Muscle of leg (tissue), 11 donors: ENCODE data around the gene PTPRG. TPM values are rescaled to one million over a fixed set of nuclear protein-coding genes. Genes with fewer than 3 reads are reported as not detected.
A peak's percentile ranks its signal among the peaks of the same experiment; 100 is the strongest.

Experiments
- DNase-seq: peaks from one replicate; pipeline ENCODE4 v3.0.0; 2013
- H3K27ac ChIP-seq: one replicate; pipeline ENCODE4 v1.5.1; 2013; ENCODE audit warnings: mild to moderate bottlenecking, low read length, control low read depth
- H3K27me3 ChIP-seq: one replicate; pipeline ENCODE4 v1.6.1; 2013; ENCODE audit warnings: low read length; ENCODE audit not compliant: control insufficient read depth, insufficient read depth
- H3K36me3 ChIP-seq: one replicate; pipeline ENCODE4 v1.6.1; 2013; ENCODE audit warnings: low read length; ENCODE audit not compliant: control insufficient read depth, insufficient read depth
- H3K4me1 ChIP-seq: one replicate; pipeline ENCODE4 v1.6.1; 2013; ENCODE audit warnings: low read length; ENCODE audit not compliant: control insufficient read depth, insufficient read depth
- H3K4me3 ChIP-seq: one replicate; pipeline ENCODE4 v1.5.1; 2013; ENCODE audit warnings: low read length, control low read depth
- H3K9me3 ChIP-seq: replicated peaks from 2 replicates; pipeline ENCODE4 v1.6.1; 2013; ENCODE audit warnings: low read depth, low read length; ENCODE audit not compliant: control insufficient read depth
- WGBS: methylation state at CpG from one replicate; pipeline ENCODE4 v1.1.5; 2013; ENCODE audit warnings: missing lambda C conversion rate; ENCODE audit not compliant: insufficient coverage; 5-methylcytosine and 5-hydroxymethylcytosine counted together
- polyA plus RNA-seq, 8 donors: library from polyadenylated mRNA; unstranded; fragments of 120-200 nt; gene quantifications; one replicate each; pipeline versions ENCODE4 v1.2.1 to v1.2.3, GENCODE V29; 2013; ENCODE audit warnings: inconsistent platforms in 1 of 8, low replicate concordance in 1 of 8; ENCODE audit not compliant: insufficient read length in 8 of 8, insufficient read depth in 1 of 8
- total RNA-seq: library from RNA; stranded (reverse); fragments of 120-200 nt; gene quantifications from one replicate; pipeline ENCODE4 v1.2.4, GENCODE V29; 2013

Gene PTPRG
- total and polyA plus RNA-seq, 9 donors = 15.7 to 45.7 (median 30.8) TPM

DNA sequence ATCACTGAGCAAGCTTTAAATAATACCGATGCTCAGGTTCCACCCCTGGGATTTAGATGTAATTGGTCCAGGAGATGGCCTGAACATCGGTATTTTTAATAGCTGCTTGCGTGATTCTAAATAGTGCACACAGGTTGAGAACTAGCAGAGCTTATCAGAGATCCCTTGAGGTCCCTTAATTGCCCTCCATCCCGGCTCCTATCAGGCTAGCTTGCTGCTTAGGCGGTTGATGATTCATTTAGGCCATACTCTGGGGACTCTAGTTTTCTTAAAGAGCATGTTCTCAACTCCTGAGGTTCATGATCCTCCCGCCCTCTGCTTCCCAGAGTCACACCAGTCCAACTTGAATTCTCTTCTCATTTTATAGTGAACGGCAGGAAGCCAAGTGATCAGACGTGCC is 531.7 kb downstream of the PTPRG start:
- H3K4me1 ChIP-seq = no peaks in the 10 kb centered on the region
- no peak overlapping the region for H3K27ac ChIP-seq
- no peak overlapping the region for H3K4me3 ChIP-seq
- no peaks in the 10 kb centered on the region for H3K9me3 ChIP-seq
- no peaks in the 10 kb centered on the region for H3K36me3 ChIP-seq
- WGBS = 91% methylated on average over 2 of the region's 8 CpGs
- no peaks in the 10 kb centered on the region for H3K27me3 ChIP-seq
- no peak for DNase-seq

DNA sequence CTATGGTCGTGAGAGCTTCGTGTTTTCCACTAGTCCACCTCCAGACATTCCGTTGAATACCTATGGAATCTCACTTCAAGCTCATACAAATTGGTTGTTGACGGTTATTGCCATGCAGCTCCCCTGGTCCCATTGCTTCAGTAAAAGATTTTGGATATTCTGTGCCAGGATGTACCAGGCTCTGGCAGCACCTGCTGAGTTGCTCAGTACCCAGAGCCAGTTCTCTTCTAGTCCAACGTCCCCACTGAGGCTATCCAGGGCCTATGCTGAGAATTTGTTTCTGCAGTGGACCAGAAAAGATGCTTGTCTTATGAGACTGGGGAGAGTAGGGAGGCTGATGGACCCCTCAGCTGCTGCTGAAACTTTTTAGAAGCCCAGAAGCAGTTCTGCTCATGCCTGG is 533.1 kb downstream of the PTPRG start:
- Histone ChIP-seq H3K27me3 (no peaks in the 10 kb centered on the region), H3K4me1 (no peaks in the 10 kb centered on the region), H3K4me3 (no peak overlapping the region), H3K9me3 (no peaks in the 10 kb centered on the region), H3K36me3 (no peaks in the 10 kb centered on the region), H3K27ac (no peak overlapping the region)
- DNase-seq = no peak
- WGBS = 94% methylated on average over 5 of the region's 5 CpGs

DNA sequence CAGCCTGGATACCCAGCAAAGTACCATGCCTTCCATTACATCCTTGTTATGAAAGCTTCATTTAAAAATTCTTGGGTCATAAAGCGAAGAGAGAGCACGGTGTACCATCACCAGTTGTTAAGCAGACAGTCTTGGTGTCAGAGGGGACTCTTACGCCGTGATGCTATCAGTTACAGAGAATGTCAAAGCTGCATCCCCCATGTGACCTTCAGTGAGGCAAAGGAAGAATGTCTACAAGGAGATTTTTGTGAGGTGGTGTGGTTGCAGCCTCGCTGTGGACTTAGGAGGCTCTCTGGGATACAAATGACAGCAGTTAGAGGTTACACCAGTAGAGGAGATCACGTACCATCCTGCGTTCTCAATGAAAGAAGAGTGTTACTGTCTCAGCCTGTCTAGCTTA is 533.7 kb downstream of the PTPRG start:
- no peaks in the 10 kb centered on the region for H3K9me3 ChIP-seq
- peaks cover 1% of the 10 kb centered on the region for H3K4me1 ChIP-seq
- no peaks in the 10 kb centered on the region for H3K27me3 ChIP-seq
- no peaks in the 10 kb centered on the region for H3K36me3 ChIP-seq
- WGBS = 91% methylated on average over 4 of the region's 7 CpGs
- H3K4me3 ChIP-seq = no peak overlapping the region
- no peak for DNase-seq
- no peak overlapping the region for H3K27ac ChIP-seq

DNA sequence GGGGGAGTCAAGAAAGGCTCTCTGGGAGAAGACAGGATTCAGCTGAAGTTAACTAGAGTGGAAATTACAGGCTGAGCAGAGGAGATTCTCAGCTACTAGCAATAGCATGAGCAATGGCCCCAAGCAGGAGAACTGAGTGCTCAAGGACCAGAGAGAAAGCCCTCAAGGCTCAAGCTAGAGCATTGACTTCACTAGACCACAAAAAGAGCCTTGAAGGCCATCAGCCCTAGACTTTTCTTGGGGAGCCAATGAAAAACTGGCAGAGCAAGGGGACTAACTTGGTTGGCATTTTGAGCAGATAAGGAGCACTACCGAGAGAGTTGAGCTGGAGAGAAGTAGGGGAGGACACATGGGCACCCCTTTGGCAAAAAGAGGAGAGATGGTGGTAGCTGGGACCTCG is 534.4 kb downstream of the PTPRG start:
- no peaks in the 10 kb centered on the region for H3K9me3 ChIP-seq
- peaks cover 4% of the 10 kb centered on the region for H3K4me1 ChIP-seq
- DNase-seq = no peak
- H3K27me3 ChIP-seq = no peaks in the 10 kb centered on the region
- H3K27ac ChIP-seq = no peak overlapping the region
- WGBS = 100% methylated on average over 1 of the region's 2 CpGs
- no peak overlapping the region for H3K4me3 ChIP-seq
- H3K36me3 ChIP-seq = no peaks in the 10 kb centered on the region

DNA sequence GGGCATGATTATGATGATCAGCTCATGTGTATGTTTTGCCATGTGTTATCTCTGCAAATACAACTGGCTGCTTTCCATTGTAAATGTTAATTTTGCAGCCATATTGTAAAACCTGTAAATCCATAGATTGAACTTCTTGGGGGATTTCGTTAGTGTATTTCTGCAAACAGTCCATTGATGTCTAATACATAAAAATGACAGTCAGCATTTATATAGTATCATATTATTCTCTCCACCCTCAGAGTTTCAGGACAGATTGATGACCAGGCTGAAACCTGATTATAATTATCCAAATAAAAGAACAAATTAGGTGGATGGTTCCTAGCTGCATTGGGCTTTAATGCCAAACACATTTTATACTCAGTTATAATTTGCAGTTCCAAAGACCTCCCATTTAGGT is 535.1 kb downstream of the PTPRG start:
- H3K4me1 ChIP-seq = peaks cover 7% of the 10 kb centered on the region
- no peak overlapping the region for H3K4me3 ChIP-seq
- no CpG with 5 or more reads among the region's 1 CpG for WGBS
- no peaks in the 10 kb centered on the region for H3K36me3 ChIP-seq
- H3K27me3 ChIP-seq = no peaks in the 10 kb centered on the region
- H3K27ac ChIP-seq = no peak overlapping the region
- H3K9me3 ChIP-seq = no peaks in the 10 kb centered on the region
- DNase-seq = no peak

DNA sequence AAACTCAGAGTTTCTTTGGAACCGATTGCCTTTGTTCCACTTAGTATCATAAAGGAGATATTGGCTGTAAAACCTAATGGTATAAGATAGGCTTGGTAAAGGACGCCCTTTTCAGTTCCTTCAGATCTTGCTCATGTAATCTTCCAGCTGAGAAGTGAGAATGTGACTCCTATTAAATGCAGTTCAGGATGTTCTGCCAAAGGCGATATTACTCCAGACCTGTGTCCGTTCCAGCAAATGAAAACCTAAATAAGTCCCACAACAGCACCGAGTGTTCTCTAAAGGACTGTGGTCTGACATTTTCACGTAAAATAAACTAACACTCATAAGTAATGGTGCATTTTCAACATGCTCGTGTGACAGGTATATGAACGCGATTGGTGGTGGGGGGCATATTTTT is 535.8 kb downstream of the PTPRG start:
- no peaks in the 10 kb centered on the region for H3K9me3 ChIP-seq
- no peak overlapping the region for H3K27ac ChIP-seq
- H3K27me3 ChIP-seq = no peaks in the 10 kb centered on the region
- H3K4me1 ChIP-seq = peaks cover 7% of the 10 kb centered on the region
- H3K4me3 ChIP-seq = no peak overlapping the region
- H3K36me3 ChIP-seq = no peaks in the 10 kb centered on the region
- no CpG with 5 or more reads among the region's 9 CpGs for WGBS
- peak; percentile 64 for DNase-seq

DNA sequence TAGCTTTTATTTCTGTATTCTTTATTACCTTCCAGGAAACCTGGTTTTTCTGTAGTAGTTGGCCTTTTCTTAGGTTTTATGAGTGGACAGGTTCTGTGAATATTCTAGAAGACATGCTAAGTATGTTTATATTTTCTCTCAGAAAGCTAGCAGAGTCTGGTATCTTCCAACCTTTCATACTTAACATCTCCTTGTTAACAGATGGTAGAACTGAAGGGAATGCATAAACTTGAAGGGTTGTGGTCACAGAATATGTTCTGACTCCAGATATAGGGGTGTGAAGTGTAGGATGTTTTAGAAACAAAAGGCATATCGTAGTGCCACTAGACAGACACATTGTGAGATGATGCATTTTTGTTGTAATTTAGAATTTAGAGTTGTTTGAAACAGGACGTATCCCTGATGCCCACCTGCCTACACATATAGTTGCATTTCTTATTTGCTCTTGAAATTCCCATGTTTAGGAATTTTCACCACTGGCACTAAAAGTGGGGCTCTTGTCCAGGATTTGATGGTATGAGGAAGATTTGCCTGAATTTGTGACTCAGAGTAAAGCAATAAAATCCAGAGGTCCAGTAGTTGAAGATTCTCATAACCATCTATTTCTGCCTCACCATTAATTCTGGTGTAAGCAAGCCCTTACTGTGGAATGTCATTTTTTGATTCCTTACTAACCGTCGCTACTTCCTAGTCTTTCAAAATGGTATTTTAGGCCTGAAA is 537.4 kb downstream of the PTPRG start:
- Histone ChIP-seq H3K4me1 (peaks cover 14% of the 10 kb centered on the region), H3K4me3 (no peak overlapping the region), H3K27ac (no peak overlapping the region), H3K36me3 (no peaks in the 10 kb centered on the region), H3K27me3 (no peaks in the 10 kb centered on the region), H3K9me3 (no peaks in the 10 kb centered on the region)
- WGBS = no CpG with 5 or more reads among the region's 4 CpGs
- DNase-seq = no peak

DNA sequence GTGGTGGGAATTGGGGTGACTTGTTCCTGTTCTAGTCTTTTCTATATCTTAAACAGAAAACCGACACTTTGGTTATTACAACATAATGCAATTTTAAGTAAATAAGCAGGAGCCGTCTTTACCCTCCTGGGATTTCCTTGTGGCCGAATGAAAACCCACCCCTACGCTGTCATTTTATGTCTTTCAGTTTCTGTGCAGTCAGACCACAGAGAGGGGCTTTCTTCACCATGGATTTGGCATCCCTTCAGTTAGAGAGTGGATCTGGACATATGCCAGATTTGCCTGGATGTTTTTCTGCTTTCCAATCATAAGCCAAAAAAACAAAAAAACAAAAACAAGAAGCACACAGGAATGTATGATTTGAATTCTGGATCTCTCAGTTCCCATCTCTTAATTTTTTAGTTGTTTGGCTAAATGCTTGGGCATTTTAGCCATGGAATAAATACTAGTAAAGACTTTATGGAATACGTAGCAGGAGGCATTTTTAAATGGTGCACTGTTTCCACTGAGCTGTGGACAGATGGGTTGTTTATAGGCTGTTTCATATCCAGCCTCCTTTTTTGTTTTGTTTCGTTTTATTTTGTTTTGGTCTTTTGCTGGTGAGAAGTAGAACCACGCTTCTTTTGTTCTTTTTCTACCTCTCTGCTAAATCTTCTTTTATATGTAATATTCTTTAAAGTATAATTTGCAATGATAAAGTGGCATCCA is 539.1 kb downstream of the PTPRG start:
- H3K4me3 ChIP-seq = no peak overlapping the region
- H3K4me1 ChIP-seq = peaks cover 14% of the 10 kb centered on the region
- no peaks in the 10 kb centered on the region for H3K9me3 ChIP-seq
- WGBS = no CpG with 5 or more reads among the region's 7 CpGs
- H3K27me3 ChIP-seq = no peaks in the 10 kb centered on the region
- peak; percentile 58 for DNase-seq
- H3K27ac ChIP-seq = peak overlapping the region; percentile 15
- no peaks in the 10 kb centered on the region for H3K36me3 ChIP-seq

DNA sequence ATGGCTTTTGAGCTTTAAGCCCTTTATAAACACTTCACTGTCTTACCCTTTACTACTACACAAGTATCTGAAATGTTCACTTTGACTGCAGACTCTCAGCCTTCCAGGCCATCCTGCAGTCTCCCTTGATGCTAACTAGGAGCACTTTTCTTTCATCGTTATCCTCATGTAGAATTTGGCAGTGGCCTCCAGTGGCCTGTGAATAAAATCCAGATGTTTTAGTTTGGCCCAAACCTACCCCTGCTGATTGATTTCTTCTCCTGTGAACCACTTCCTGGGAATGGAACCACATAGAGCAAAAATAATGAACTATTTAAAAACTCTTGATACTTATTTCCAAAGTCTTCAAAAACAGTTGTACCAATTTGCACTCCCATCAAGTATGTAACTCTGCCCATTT is 540.1 kb downstream of the PTPRG start:
- peak; percentile 78 for DNase-seq
- 17% methylated on average over 1 of the region's 1 CpG for WGBS
- Histone ChIP-seq H3K27ac (peak overlapping the region; percentile 0), H3K36me3 (no peaks in the 10 kb centered on the region), H3K9me3 (no peaks in the 10 kb centered on the region), H3K27me3 (no peaks in the 10 kb centered on the region), H3K4me3 (no peak overlapping the region), H3K4me1 (peaks cover 14% of the 10 kb centered on the region)

DNA sequence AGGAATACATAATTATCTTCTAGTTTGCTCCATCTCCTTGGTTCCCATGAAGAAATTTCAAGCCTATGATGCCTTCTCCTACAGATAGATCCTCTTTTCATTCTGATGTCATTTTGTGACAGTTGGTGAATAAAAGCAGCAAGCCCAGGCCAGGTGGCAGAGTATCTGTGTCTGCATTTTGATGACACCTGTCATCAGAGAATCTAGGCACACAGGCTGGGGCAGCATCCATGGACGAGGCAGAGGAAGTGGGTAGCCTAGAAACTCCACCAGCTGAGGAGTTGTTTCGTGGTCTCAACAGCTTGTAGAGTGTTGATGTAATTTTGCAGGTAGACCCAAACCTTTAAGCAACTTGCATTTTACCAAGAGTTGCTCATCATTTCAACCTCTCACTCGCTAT is 542.2 kb downstream of the PTPRG start:
- DNase-seq = no peak
- Histone ChIP-seq H3K9me3 (no peaks in the 10 kb centered on the region), H3K36me3 (no peaks in the 10 kb centered on the region), H3K27me3 (no peaks in the 10 kb centered on the region), H3K4me1 (peaks cover 14% of the 10 kb centered on the region), H3K4me3 (no peak overlapping the region), H3K27ac (peak overlapping the region; percentile 16)
- 67% methylated on average over 1 of the region's 3 CpGs for WGBS
